ENCODE results near the gene NAPA.

The NAPA gene

GRCh38 chr19:47483800-47484690 lies 30.8 kb downstream of the NAPA start, which contains the start of gene KPTN:
TSS of gene KPTN (minus strand) at chr19:47484219. CDS start at chr19:47484160, 59 bp downstream.
- peak; percentile 98 for DNase-seq

- DNase-seq: no peak
Measured at GRCh38 chr19:47483200-47483599, 31.7 kb downstream of the NAPA start.

- no peak for DNase-seq
Measured at GRCh38 chr19:47481460-47482052, 33.3 kb downstream of the NAPA start.

GRCh38 chr19:47480658-47481057 lies 34.2 kb downstream of the NAPA start:
- DNase-seq: no peak

GRCh38 chr19:47479701-47480503 lies 35.0 kb downstream of the NAPA start:
- DNase-seq: no peak

GRCh38 chr19:47476438-47476972 lies 38.4 kb downstream of the NAPA start:
- DNase-seq: no peak

GRCh38 chr19:47475465-47475864 lies 39.4 kb downstream of the NAPA start:
- DNase-seq: no peak

- DNase-seq: no peak
Measured at GRCh38 chr19:47473336-47473735, 41.5 kb downstream of the NAPA start.

- DNase-seq: no peak
Measured at GRCh38 chr19:47471733-47472457, 43.0 kb downstream of the NAPA start, which contains the start of gene SLC8A2. TSS of gene SLC8A2 (minus strand) at chr19:47471893. CDS start at chr19:47466403, 5,490 bp downstream.

- DNase-seq: no peak
Measured at GRCh38 chr19:47471381-47471732, 43.5 kb downstream of the NAPA start.

- no peak for DNase-seq
Measured at GRCh38 chr19:47470447-47471195, 44.2 kb downstream of the NAPA start.

GRCh38 chr19:47469719-47470118 lies 45.1 kb downstream of the NAPA start:
- no peak for DNase-seq

GRCh38 chr19:47469363-47469700 lies 45.5 kb downstream of the NAPA start:
- DNase-seq: no peak

- no peak for DNase-seq
Measured at GRCh38 chr19:47467914-47468313, 46.9 kb downstream of the NAPA start.

GRCh38 chr19:47465957-47466356 lies 48.9 kb downstream of the NAPA start:
- DNase-seq: no peak

- DNase-seq: no peak
Measured at GRCh38 chr19:47464675-47465419, 50.0 kb downstream of the NAPA start.

GRCh38 chr19:47461876-47462275 lies 53.0 kb downstream of the NAPA start:
- DNase-seq: no peak

GRCh38 chr19:47459477-47459876 lies 55.4 kb downstream of the NAPA start:
- DNase-seq: no peak

- no peak for DNase-seq
Measured at GRCh38 chr19:47458672-47459071, 56.2 kb downstream of the NAPA start.

GRCh38 chr19:47456721-47457474 lies 58.0 kb downstream of the NAPA start:
- no peak for DNase-seq
